HG03520 (cell line): ENCODE results near the gene AUTS2.

Experiments
- ATAC-seq: cut with Tn5 transposase; IDR thresholded peaks from one replicate; pipeline ENCODE4 v1.9.1; 2021; ENCODE audit warnings: mild to moderate bottlenecking, moderate library complexity; ENCODE audit not compliant: unreplicated experiment

Gene AUTS2

GRCh38 chr7:70392256-70392876 is 794.1 kb downstream of the AUTS2 start:
- ATAC-seq = no peak

- ATAC-seq = no peak
Observed at GRCh38 chr7:70392877-70393435, 794.7 kb downstream of the AUTS2 start.

GRCh38 chr7:70393956-70394355 is 795.7 kb downstream of the AUTS2 start:
- no peak for ATAC-seq

GRCh38 chr7:70400829-70401380 is 802.6 kb downstream of the AUTS2 start:
- no peak for ATAC-seq

GRCh38 chr7:70402069-70402468 is 803.8 kb downstream of the AUTS2 start:
- ATAC-seq = no peak

- ATAC-seq = no peak
Observed at GRCh38 chr7:70405241-70405640, 807.0 kb downstream of the AUTS2 start.

GRCh38 chr7:70406186-70406949 is 808.1 kb downstream of the AUTS2 start:
- no peak for ATAC-seq

- no peak for ATAC-seq
Observed at GRCh38 chr7:70406950-70407209, 808.6 kb downstream of the AUTS2 start.

- ATAC-seq = no peak
Observed at GRCh38 chr7:70408477-70408876, 810.2 kb downstream of the AUTS2 start.

GRCh38 chr7:70408891-70409290 is 810.6 kb downstream of the AUTS2 start:
- no peak for ATAC-seq

GRCh38 chr7:70410134-70410750 is 812.0 kb downstream of the AUTS2 start:
- ATAC-seq = peak; percentile 50

GRCh38 chr7:70414368-70414767 is 816.1 kb downstream of the AUTS2 start:
- ATAC-seq = no peak

GRCh38 chr7:70415179-70415972 is 817.1 kb downstream of the AUTS2 start:
- ATAC-seq = peak; percentile 53

GRCh38 chr7:70416347-70416985 is 818.2 kb downstream of the AUTS2 start:
- no peak for ATAC-seq

- no peak for ATAC-seq
Observed at GRCh38 chr7:70416986-70417655, 818.8 kb downstream of the AUTS2 start.

GRCh38 chr7:70419526-70420380 is 821.5 kb downstream of the AUTS2 start:
- ATAC-seq = no peak

- ATAC-seq = no peak
Observed at GRCh38 chr7:70420381-70420662, 822.0 kb downstream of the AUTS2 start.

GRCh38 chr7:70421319-70421718 is 823.0 kb downstream of the AUTS2 start:
- ATAC-seq = no peak

GRCh38 chr7:70426249-70426880 is 828.1 kb downstream of the AUTS2 start:
- no peak for ATAC-seq
